ENCODE measurements around the gene STMND1. TPM values are rescaled to one million over a fixed set of nuclear protein-coding genes. Genes with fewer than 3 reads are reported as not detected.

The STMND1 gene
- total and polyA plus RNA-seq, 2 of the 4 experiments (the other 2 are of a cell fraction), result not detected

DNA sequence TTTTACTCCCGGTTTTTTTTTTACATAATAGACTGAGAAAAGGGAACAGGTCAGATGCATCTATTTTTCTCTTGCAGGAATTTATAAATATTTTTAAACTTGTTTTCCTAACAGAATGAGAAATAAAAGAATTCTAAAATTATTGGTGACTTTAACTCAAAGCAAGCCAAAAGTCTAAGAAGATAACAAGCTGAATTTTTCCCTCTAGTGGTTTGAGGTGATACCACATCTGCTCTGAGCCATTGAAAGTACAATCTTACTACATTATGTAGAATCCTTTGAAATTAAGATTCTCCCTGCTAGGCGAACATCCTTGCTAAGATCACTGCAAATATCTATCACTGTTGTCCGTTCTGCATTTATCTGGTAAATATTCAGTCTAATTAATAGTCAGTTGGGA is 10.7 kb upstream of the STMND1 start:
- peak; percentile 32 for DNase-seq
- no peak overlapping the region for H2AFZ ChIP-seq (replicated peaks; ENCODE audit: low read length, poor library complexity)
- ChIA-PET CTCF (interaction anchor here (0.6 to 1.2 kb wide), 3 partner anchors 10 to 327 kb away, joined by 3 to 4 read pairs (median 3); no protein-coding TSS in a partner anchor), POLR2A (ENCODE audit: unreplicated experiment) (interaction anchor here (0.6 kb wide), 1 partner anchor 254 kb away, joined by 4 read pairs; no protein-coding TSS in a partner anchor)
- H3K14ac ChIP-seq (replicated peaks; ENCODE audit: low read depth, low read length), result no peak overlapping the region
- H3K36me3 ChIP-seq (ENCODE audit: control insufficient read depth, insufficient read depth, low read length), result no peaks in the 10 kb centered on the region
- H3K56ac ChIP-seq (ENCODE audit: extremely low read depth, insufficient read depth, low read length), result no peak overlapping the region
- no peak overlapping the region for H3K27ac ChIP-seq (ENCODE audit: insufficient read depth, low read length)
- dilution Hi-C loops (cut with HindIII; ENCODE audit: low sequenced_read_pairs, unreplicated experiment) (no loop called here), in situ Hi-C loops (cut with MboI; ENCODE audit: low sequenced_read_pairs) (no loop called here), intact Hi-C loops (cut with micrococcal nuclease) (no loop called here)
- no peaks in the 10 kb centered on the region for H3K9me3 ChIP-seq (ENCODE audit: control insufficient read depth, insufficient read depth, low read length)
- H3K9me1 ChIP-seq (ENCODE audit: insufficient read depth, low read length), result no peaks in the 10 kb centered on the region
- no peak overlapping the region for H3K4ac ChIP-seq (ENCODE audit: low read depth, low read length)
- no peak overlapping the region for H3K4me2 ChIP-seq (ENCODE audit: low read depth, low read length)
- H3K9ac ChIP-seq (ENCODE audit: low read depth, low read length), result no peak overlapping the region
- H4K91ac ChIP-seq (ENCODE audit: insufficient read depth, low read depth, low read length), result no peak overlapping the region
- TF ChIP-seq, protein P1, sequence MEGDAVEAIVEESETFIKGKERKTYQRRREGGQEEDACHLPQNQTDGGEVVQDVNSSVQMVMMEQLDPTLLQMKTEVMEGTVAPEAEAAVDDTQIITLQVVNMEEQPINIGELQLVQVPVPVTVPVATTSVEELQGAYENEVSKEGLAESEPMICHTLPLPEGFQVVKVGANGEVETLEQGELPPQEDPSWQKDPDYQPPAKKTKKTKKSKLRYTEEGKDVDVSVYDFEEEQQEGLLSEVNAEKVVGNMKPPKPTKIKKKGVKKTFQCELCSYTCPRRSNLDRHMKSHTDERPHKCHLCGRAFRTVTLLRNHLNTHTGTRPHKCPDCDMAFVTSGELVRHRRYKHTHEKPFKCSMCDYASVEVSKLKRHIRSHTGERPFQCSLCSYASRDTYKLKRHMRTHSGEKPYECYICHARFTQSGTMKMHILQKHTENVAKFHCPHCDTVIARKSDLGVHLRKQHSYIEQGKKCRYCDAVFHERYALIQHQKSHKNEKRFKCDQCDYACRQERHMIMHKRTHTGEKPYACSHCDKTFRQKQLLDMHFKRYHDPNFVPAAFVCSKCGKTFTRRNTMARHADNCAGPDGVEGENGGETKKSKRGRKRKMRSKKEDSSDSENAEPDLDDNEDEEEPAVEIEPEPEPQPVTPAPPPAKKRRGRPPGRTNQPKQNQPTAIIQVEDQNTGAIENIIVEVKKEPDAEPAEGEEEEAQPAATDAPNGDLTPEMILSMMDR (conservative IDR thresholded peaks at IDR 0.05; ENCODE audit: low read depth, low read length), result peak; percentile 52
- TF ChIP-seq USF2 (IDR thresholded peaks at IDR 0.05; ENCODE audit: low read depth, low read length), result no peak
- TF ChIP-seq RAD21 (IDR thresholded peaks at IDR 0.05; ENCODE audit: low read length), result peak; percentile 33; the same call in 1 of the 2 replicates
- no peak for TF ChIP-seq RCOR1 (IDR thresholded peaks at IDR 0.05; ENCODE audit: insufficient replicate concordance, low read length)
- TF ChIP-seq SMC3 (IDR thresholded peaks at IDR 0.05; ENCODE audit: low read depth, low read length), result peak; percentile 34; the same call in 1 of the 2 replicates
- TF ChIP-seq FOS (IDR thresholded peaks at IDR 0.05; ENCODE audit: low read depth, low read length), result no peak
- H3K79me1 ChIP-seq (ENCODE audit: low read depth in 1 of 2, low read length in 2 of 2), result no peaks in the 10 kb centered on the region
- H3K18ac ChIP-seq (ENCODE audit: low read depth, low read length), result no peak overlapping the region
- H2AK9ac ChIP-seq (replicated peaks; ENCODE audit: low read depth, low read length, poor library complexity), result no peak overlapping the region
- H3K4me1 ChIP-seq (ENCODE audit: control insufficient read depth, insufficient read depth, low read length), result no peaks in the 10 kb centered on the region
- H2AK5ac ChIP-seq (ENCODE audit: low read depth, low read length), result no peak overlapping the region
- no peak overlapping the region for H2BK120ac ChIP-seq (ENCODE audit: low read depth, low read length)
- H4K20me1 ChIP-seq (ENCODE audit: insufficient read depth, low read length), result no peaks in the 10 kb centered on the region
- peak; percentile 67 for ATAC-seq (ENCODE audit: low read depth)
- H2BK5ac ChIP-seq (ENCODE audit: low read depth, low read length, poor library complexity, severe bottlenecking), result no peak overlapping the region
- H3K23ac ChIP-seq (ENCODE audit: low read depth, low read length), result no peak overlapping the region
- H3K27me3 ChIP-seq (ENCODE audit: control insufficient read depth, insufficient read depth, low read length), result no peaks in the 10 kb centered on the region; the same call in 1 of the 2 replicates
- H2BK20ac ChIP-seq (ENCODE audit: low read depth, low read length), result no peak overlapping the region
- H4K5ac ChIP-seq (ENCODE audit: low read depth, low read length), result no peak overlapping the region
- no peak overlapping the region for H4K8ac ChIP-seq (ENCODE audit: low read depth in 2 of 2, low read length in 2 of 2)
- no TSS peak for BruUV-seq (replicated peaks)
- H2BK15ac ChIP-seq (ENCODE audit: low read depth, low read length), result no peak overlapping the region
- WGBS, 2 experiments (ENCODE audit: extremely low coverage in 2 of 2, insufficient read length in 1 of 2), result no CpG with 5 or more reads among the region's 3 CpGs
- H3K4me3 ChIP-seq (ENCODE audit: insufficient read depth, low read depth, low read length), result no peak overlapping the region

Measured in IMR-90 (cell line).